ENCODE results near the gene RAP1GDS1. TPM values are rescaled to one million over a fixed set of nuclear protein-coding genes. Genes with fewer than 3 reads are reported as not detected.
"Not testable (repeated sequence)": the region's sequence is repeated elsewhere in the genome, so short reads cannot be mapped to it uniquely, and the experiment has no call there.

The RAP1GDS1 gene
- total RNA-seq, 1 experiment from 2014 or later: 25.7 TPM

DNA sequence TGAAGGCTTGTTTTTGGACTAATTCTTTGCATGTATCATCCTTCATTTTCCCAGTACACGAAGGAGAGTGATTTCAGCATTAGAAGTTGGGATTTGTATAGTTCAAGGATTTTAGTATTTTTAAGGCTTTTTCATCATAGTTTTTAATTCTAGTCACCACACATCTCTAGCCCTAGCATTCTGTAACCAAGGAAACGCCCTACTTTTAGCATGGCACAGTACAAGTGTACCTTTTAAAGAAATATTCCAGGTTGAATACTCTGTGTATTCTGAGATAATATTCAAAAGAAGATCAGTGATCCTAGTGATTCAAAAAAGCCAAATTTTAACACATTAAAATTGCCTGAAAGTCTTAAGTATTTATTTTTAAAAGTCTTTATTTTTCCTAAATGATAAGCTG is 150.5 kb downstream of the RAP1GDS1 start:
- no peak for DNase-seq
- Histone ChIP-seq H2AFZ (no peak overlapping the region), H3F3A (ENCODE audit: insufficient read depth, low read depth) (no peaks in the 10 kb centered on the region), H3K36me3 (ENCODE audit: low read depth) (0 out of 2 replicates have a peak, but pooled peaks cover 3% of the 10 kb centered on the region), H3K9me3 (ENCODE audit: insufficient read depth, low read depth) (no peaks in the 10 kb centered on the region), H3K4me3 (no peak overlapping the region), H3K27me3 (ENCODE audit: insufficient read depth, low read depth) (no peaks in the 10 kb centered on the region), H3K9me2 (ENCODE audit: insufficient read depth) (no peaks in the 10 kb centered on the region), H3K27ac (no peak overlapping the region), H3K79me2 (ENCODE audit: low read depth) (no peaks in the 10 kb centered on the region), H3K4me2 (no peak overlapping the region), H3K4me1 (replicated peaks; ENCODE audit: insufficient read depth) (no peaks in the 10 kb centered on the region), H4K20me1 (ENCODE audit: insufficient read depth) (no peaks in the 10 kb centered on the region)
- BruUV-seq (replicated peaks): no TSS peak
- ChIA-PET CTCF (no interaction called here), POLR2A (ENCODE audit: unreplicated experiment) (no interaction called here)
- intact Hi-C loops (cut with micrococcal nuclease; ENCODE audit: unreplicated experiment): no loop called here
- TF ChIP-seq EZH2 (IDR thresholded peaks at IDR 0.05; ENCODE audit: low read depth): no peak
- TF ChIP-seq, protein P1, sequence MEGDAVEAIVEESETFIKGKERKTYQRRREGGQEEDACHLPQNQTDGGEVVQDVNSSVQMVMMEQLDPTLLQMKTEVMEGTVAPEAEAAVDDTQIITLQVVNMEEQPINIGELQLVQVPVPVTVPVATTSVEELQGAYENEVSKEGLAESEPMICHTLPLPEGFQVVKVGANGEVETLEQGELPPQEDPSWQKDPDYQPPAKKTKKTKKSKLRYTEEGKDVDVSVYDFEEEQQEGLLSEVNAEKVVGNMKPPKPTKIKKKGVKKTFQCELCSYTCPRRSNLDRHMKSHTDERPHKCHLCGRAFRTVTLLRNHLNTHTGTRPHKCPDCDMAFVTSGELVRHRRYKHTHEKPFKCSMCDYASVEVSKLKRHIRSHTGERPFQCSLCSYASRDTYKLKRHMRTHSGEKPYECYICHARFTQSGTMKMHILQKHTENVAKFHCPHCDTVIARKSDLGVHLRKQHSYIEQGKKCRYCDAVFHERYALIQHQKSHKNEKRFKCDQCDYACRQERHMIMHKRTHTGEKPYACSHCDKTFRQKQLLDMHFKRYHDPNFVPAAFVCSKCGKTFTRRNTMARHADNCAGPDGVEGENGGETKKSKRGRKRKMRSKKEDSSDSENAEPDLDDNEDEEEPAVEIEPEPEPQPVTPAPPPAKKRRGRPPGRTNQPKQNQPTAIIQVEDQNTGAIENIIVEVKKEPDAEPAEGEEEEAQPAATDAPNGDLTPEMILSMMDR (conservative IDR thresholded peaks at IDR 0.05): no peak

DNA sequence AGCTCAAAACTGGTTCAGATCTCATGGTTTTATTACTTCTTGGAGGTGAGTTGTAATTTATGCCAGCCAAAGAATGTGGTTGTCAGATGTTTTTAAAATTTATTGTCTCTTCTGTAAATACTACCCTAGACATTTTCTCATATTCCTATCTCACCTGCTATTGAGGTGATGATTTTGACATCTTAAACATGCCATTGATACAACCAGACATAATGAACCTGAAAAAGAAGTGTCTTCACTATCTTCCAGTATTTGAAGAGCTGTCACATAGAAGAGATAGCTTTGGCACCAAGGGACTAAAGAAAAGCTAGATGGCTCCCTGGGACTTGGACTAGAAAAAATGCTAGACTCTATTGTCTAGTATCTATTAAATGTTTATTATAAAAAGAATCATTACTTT is 155.7 kb downstream of the RAP1GDS1 start:
- H4K20me1 ChIP-seq (ENCODE audit: insufficient read depth): no peaks in the 10 kb centered on the region
- no peak overlapping the region for H3K4me2 ChIP-seq
- H3K27me3 ChIP-seq (ENCODE audit: insufficient read depth, low read depth): no peaks in the 10 kb centered on the region
- no peak for DNase-seq
- H3K36me3 ChIP-seq (ENCODE audit: low read depth): 0 out of 2 replicates have a peak, but pooled peaks cover 5% of the 10 kb centered on the region
- intact Hi-C loops (cut with micrococcal nuclease; ENCODE audit: unreplicated experiment): no loop called here
- TF ChIP-seq, protein P1 (conservative IDR thresholded peaks at IDR 0.05): no peak
- no peak for TF ChIP-seq EZH2 (IDR thresholded peaks at IDR 0.05; ENCODE audit: low read depth)
- no peak overlapping the region for H3K27ac ChIP-seq
- no peak overlapping the region for H3K4me3 ChIP-seq
- no peak overlapping the region for H2AFZ ChIP-seq
- no peaks in the 10 kb centered on the region for H3K9me3 ChIP-seq (ENCODE audit: insufficient read depth, low read depth)
- no peaks in the 10 kb centered on the region for H3K79me2 ChIP-seq (ENCODE audit: low read depth)
- no peaks in the 10 kb centered on the region for H3K4me1 ChIP-seq (replicated peaks; ENCODE audit: insufficient read depth)
- POLR2A ChIA-PET (ENCODE audit: unreplicated experiment): no interaction called here
- BruUV-seq (replicated peaks): no TSS peak
- CTCF ChIA-PET: interaction anchor here (0.6 kb wide), 1 partner anchor 530 kb away, joined by 3 read pairs; no protein-coding TSS in a partner anchor
- H3F3A ChIP-seq (ENCODE audit: insufficient read depth, low read depth): no peaks in the 10 kb centered on the region; the same call in 1 of the 2 replicates
- no peaks in the 10 kb centered on the region for H3K9me2 ChIP-seq (ENCODE audit: insufficient read depth)

DNA sequence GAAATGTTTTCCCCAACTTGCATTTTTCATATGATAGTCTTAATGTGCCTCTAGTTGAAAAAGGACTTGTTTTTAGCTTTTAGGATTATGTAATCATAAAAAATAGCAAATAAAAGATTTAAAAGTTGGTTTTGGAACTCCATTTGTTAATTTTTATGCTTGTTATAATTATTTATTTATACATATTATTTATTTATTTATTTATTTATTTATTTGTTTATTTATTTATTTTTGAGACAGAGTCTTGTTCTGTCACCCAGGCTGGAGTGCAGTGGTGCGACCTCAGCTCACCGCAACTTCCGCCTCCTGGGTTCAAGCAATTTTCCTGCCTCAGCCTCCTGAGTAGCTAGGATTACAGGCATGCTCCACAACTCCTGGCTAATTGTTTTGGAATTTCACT is 159.0 kb downstream of the RAP1GDS1 start:
- CTCF ChIA-PET; H3K4me1 ChIP-seq (replicated peaks; ENCODE audit: insufficient read depth); H3K79me2 ChIP-seq (ENCODE audit: low read depth); POLR2A ChIA-PET (ENCODE audit: unreplicated experiment); H3K27ac ChIP-seq; H2AFZ ChIP-seq; H3F3A ChIP-seq (ENCODE audit: insufficient read depth, low read depth); H3K27me3 ChIP-seq (ENCODE audit: insufficient read depth, low read depth); H3K4me3 ChIP-seq; H3K9me2 ChIP-seq (ENCODE audit: insufficient read depth); DNase-seq; BruUV-seq (replicated peaks); intact Hi-C loops (cut with micrococcal nuclease; ENCODE audit: unreplicated experiment); H3K4me2 ChIP-seq; H3K9me3 ChIP-seq (ENCODE audit: insufficient read depth, low read depth); H4K20me1 ChIP-seq (ENCODE audit: insufficient read depth): not testable (repeated sequence)
- H3K36me3 ChIP-seq (ENCODE audit: low read depth): peaks cover 15% of the 10 kb centered on the region; the same call in 1 of the 2 replicates

DNA sequence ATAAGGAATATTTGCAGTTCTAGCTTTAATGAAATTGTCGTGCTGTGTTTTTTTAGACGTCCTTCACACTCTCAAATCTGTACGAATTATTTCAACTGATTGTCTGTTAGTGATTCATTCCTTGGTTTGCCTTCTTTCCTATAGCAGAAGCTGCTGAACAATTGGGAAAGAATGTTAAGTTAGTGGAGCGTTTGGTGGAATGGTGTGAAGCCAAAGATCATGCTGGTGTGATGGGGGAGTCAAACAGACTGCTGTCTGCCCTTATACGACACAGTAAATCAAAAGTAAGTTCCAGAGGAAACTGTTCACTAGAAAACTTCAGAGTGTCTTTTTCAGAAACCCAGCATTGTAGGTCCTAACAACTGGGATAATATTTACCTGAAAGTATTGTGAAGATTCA is 159.9 kb downstream of the RAP1GDS1 start:
- Histone ChIP-seq H4K20me1 (ENCODE audit: insufficient read depth) (no peaks in the 10 kb centered on the region), H3K9me2 (ENCODE audit: insufficient read depth) (no peaks in the 10 kb centered on the region), H3K79me2 (ENCODE audit: low read depth) (no peaks in the 10 kb centered on the region), H3K4me3 (no peak overlapping the region), H3K27ac (no peak overlapping the region), H2AFZ (no peak overlapping the region), H3K9me3 (ENCODE audit: insufficient read depth, low read depth) (no peaks in the 10 kb centered on the region; the same call in 1 of the 2 replicates), H3F3A (ENCODE audit: insufficient read depth, low read depth) (no peaks in the 10 kb centered on the region; the same call in 1 of the 2 replicates), H3K4me1 (replicated peaks; ENCODE audit: insufficient read depth) (no peaks in the 10 kb centered on the region), H3K4me2 (no peak overlapping the region), H3K27me3 (ENCODE audit: insufficient read depth, low read depth) (no peaks in the 10 kb centered on the region), H3K36me3 (ENCODE audit: low read depth) (peaks cover 15% of the 10 kb centered on the region; the same call in 1 of the 2 replicates)
- BruUV-seq (replicated peaks): no TSS peak
- POLR2A ChIA-PET (ENCODE audit: unreplicated experiment): interaction anchor here (0.5 kb wide), 1 partner anchor 262 kb away, joined by 3 read pairs; no protein-coding TSS in a partner anchor
- intact Hi-C loops (cut with micrococcal nuclease; ENCODE audit: unreplicated experiment): no loop called here
- TF ChIP-seq, protein P1 (conservative IDR thresholded peaks at IDR 0.05): no peak
- no peak for TF ChIP-seq EZH2 (IDR thresholded peaks at IDR 0.05; ENCODE audit: low read depth)
- CTCF ChIA-PET: no interaction called here
- DNase-seq: no peak

Data from PC-9 (cell line).